Astrocyte of the cerebellum (primary cell): ENCODE measurements around the gene WWC1.
A peak's percentile ranks its signal among the peaks of the same experiment; 100 is the strongest.

ENCODE experiments used
- DNase-seq: peaks from one replicate; pipeline ENCODE4 v3.0.0-alpha.2; 2011; ENCODE audit warnings: low read depth
- H3K4me3 ChIP-seq: 2 replicates; pipeline ENCODE4 v1.5.1; 2011; ENCODE audit warnings: mild to moderate bottlenecking, low read depth, low read length, moderate library complexity
- CTCF ChIP-seq: IDR thresholded peaks from 2 replicates; pipeline ENCODE4 v1.5.1; 2012; ENCODE audit warnings: low read length, low read depth, moderate library complexity, mild to moderate bottlenecking; ENCODE audit errors: missing control alignments
- in situ Hi-C: cut with HindIII; loops from 2 replicates; pipeline ENCODE4 v1.10.0; 2017; ENCODE audit warnings: low sequenced_read_pairs

WWC1 gene

GRCh38 chr5:168313596-168314204 is 22.3 kb downstream of the WWC1 start:
- no peak for DNase-seq
- TF ChIP-seq CTCF: no peak
- in situ Hi-C loops: no loop called here
- H3K4me3 ChIP-seq: no peak overlapping the region

GRCh38 chr5:168314735-168315411 is 23.4 kb downstream of the WWC1 start:
- no peak for TF ChIP-seq CTCF
- in situ Hi-C loops: no loop called here
- H3K4me3 ChIP-seq: no peak overlapping the region
- peak; percentile 89 for DNase-seq

GRCh38 chr5:168315416-168316138 is 24.1 kb downstream of the WWC1 start:
- TF ChIP-seq CTCF: no peak
- H3K4me3 ChIP-seq: no peak overlapping the region
- DNase-seq: no peak
- in situ Hi-C loops: no loop called here

- DNase-seq: no peak
- in situ Hi-C loops: no loop called here
- TF ChIP-seq CTCF: no peak
- no peak overlapping the region for H3K4me3 ChIP-seq
Measured at GRCh38 chr5:168316139-168316578, 24.7 kb downstream of the WWC1 start.

GRCh38 chr5:168317096-168317520 is 25.7 kb downstream of the WWC1 start:
- no peak for DNase-seq
- no peak for TF ChIP-seq CTCF
- no peak overlapping the region for H3K4me3 ChIP-seq
- in situ Hi-C loops: no loop called here

GRCh38 chr5:168317521-168318147 is 26.2 kb downstream of the WWC1 start:
- DNase-seq: peak; percentile 92
- TF ChIP-seq CTCF: no peak
- H3K4me3 ChIP-seq: no peak overlapping the region
- in situ Hi-C loops: no loop called here
